ENCODE results near the gene SPARC.

The SPARC gene

DNA sequence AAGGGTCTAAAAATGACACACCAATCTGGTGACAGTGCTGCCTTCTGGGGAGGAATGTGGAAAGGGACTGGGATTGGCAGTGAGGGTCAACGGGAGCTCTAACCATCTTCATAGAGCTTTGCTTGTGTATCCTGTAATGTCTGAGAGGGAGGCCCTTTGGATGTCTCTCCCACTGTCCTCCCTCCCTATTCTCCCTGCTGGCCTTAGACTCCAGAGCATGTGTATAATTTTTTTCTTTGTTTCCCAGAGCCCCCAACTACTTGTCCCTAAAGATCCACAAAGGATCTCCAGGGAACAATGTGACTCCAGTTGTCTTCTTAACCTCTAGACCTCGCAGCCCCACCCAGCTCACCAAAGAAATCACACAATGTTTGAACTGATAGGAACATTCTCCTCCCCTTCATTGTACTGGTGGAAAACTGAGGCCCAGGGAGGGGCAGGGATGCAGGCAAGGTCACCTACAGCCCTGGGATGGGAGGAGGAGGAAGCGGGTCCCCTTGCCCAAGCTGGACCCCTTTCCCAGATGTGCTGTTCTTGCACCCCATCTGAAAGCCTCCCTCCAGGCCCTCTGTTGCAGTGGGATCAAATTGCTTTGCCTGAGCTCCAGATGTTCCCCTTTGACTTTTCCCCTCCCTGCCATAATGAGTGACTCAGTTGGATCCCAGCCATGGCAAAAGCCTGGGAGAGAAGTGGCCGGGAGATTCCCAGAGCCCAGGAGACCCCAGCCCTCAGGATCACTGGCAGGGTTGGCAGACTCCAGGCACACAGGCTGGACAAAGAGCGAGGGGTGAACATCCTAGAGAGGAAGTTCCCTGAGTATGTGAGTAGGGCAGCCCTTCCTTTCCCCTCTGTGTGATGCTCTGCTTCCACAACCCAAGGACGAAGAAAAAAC, 21.8 kb downstream of the SPARC start:
- TF ChIP-seq, protein P1, sequence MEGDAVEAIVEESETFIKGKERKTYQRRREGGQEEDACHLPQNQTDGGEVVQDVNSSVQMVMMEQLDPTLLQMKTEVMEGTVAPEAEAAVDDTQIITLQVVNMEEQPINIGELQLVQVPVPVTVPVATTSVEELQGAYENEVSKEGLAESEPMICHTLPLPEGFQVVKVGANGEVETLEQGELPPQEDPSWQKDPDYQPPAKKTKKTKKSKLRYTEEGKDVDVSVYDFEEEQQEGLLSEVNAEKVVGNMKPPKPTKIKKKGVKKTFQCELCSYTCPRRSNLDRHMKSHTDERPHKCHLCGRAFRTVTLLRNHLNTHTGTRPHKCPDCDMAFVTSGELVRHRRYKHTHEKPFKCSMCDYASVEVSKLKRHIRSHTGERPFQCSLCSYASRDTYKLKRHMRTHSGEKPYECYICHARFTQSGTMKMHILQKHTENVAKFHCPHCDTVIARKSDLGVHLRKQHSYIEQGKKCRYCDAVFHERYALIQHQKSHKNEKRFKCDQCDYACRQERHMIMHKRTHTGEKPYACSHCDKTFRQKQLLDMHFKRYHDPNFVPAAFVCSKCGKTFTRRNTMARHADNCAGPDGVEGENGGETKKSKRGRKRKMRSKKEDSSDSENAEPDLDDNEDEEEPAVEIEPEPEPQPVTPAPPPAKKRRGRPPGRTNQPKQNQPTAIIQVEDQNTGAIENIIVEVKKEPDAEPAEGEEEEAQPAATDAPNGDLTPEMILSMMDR (IDR thresholded peaks at IDR 0.05; ENCODE audit: low read depth, low read length, missing control alignments) = no peak
- Histone ChIP-seq H3K4me3 (ENCODE audit: low read depth, low read length) (no peak overlapping the region), H3K36me3 (replicated peaks) (peaks cover 90% of the 10 kb centered on the region), H3K27ac (peak overlapping the region; percentile 79), H3K27me3 (replicated peaks) (no peaks in the 10 kb centered on the region)
- DNase-seq = no peak
- in situ Hi-C loops (cut with HindIII; ENCODE audit: low pct_ligation_motif_present, low sequenced_read_pairs) = no loop called here

DNA sequence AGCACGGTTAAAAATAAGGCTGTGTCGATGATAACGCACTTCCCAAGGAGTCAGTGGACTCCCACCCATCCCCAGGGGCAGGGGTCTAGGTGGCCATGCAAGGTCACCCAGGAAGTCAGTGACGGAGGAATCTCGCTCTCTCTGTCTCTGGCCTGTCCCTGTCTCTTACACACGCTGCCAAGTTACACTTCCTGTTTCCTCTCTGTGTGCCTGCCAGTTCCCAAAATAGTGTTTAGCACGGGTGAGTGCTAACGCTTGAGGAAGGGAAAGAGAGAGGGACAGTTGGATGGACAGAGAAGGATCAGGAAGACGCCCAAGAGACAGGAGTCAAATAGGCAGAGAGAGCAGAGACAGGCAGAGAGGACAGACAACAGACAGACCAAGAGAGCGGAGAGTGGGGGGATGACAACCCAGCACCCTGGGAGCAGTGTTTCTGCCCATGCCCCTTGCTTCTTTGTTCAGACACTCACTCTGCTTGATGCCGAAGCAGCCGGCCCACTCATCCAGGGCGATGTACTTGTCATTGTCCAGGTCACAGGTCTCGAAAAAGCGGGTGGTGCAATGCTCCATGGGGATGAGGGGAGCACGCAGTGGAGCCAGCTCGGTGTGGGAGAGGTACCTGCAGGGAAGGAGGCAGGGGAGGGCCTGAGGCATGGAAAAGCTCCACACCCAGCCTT, 23.0 kb downstream of the SPARC start:
- TF ChIP-seq, protein P1 (IDR thresholded peaks at IDR 0.05; ENCODE audit: low read depth, low read length, missing control alignments) = no peak
- Histone ChIP-seq H3K36me3 (replicated peaks) (peaks cover 78% of the 10 kb centered on the region), H3K4me3 (ENCODE audit: low read depth, low read length) (no peak overlapping the region), H3K27ac (peak overlapping the region; percentile 79), H3K27me3 (replicated peaks) (no peaks in the 10 kb centered on the region)
- in situ Hi-C loops (cut with HindIII; ENCODE audit: low pct_ligation_motif_present, low sequenced_read_pairs) = no loop called here
- DNase-seq = no peak

DNA sequence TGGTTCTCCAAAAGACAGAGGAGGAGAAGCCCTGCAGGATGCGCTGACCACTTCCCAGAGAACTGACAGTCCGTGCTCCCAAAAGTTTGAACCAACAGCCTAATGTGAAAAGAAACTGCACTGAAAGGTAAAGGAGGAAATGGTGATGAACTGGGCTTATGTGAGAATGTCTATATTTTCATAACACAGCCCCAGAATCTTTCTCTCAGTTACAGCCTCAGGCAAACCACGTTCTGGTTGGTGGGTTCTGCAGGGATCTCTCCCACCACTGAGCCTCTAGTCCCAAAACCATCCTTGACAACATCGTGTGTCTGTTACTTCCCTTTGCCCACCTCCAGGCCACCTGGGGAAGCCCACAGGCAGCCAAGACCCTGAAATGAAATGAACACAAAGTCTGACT, 23.9 kb downstream of the SPARC start:
- Histone ChIP-seq H3K36me3 (replicated peaks) (peaks cover 69% of the 10 kb centered on the region), H3K27ac (peak overlapping the region; percentile 79), H3K4me3 (ENCODE audit: low read depth, low read length) (no peak overlapping the region), H3K27me3 (replicated peaks) (no peaks in the 10 kb centered on the region)
- no peak for DNase-seq
- TF ChIP-seq, protein P1 (IDR thresholded peaks at IDR 0.05; ENCODE audit: low read depth, low read length, missing control alignments) = no peak
- in situ Hi-C loops (cut with HindIII; ENCODE audit: low pct_ligation_motif_present, low sequenced_read_pairs) = no loop called here

DNA sequence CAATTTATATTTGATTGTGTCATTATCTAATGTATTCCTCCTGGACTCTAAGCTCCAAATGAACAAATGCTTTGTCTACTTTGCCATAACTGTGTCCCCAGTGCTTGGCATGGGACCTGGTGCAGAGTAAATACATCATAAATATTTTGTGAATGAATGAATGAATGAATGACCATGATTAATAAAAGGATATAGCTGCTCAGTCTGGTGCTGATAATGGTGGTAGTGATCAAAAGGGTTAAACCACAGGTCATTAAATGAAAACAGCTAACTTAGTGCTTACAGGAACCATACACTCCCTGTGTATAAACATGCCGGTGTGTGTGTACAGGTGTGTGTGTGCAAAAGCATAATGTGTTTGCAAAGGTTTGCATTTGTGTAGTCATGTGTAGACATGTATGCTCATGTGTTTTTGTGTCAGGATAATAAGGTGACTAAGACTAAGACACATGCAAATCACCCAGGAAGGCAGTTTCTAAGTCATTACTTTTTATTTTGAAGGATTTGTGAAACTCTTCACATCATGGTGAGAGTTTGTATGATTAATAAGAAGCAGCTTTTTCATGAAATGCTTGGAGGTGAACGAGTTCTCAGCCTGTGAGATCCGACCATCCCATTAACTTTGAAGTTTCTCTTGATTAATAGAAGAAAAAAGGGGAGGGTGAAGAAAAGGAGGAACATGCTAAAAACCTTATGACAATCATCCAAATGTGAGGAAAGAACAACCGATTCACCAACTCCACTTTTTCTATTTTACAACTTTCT, 24.6 kb downstream of the SPARC start:
- peaks cover 62% of the 10 kb centered on the region for H3K36me3 ChIP-seq (replicated peaks)
- in situ Hi-C loops (cut with HindIII; ENCODE audit: low pct_ligation_motif_present, low sequenced_read_pairs) = no loop called here
- H3K27ac ChIP-seq = peak overlapping the region; percentile 79
- no peak for DNase-seq
- TF ChIP-seq, protein P1 (IDR thresholded peaks at IDR 0.05; ENCODE audit: low read depth, low read length, missing control alignments) = no peak
- no peak overlapping the region for H3K4me3 ChIP-seq (ENCODE audit: low read depth, low read length)
- H3K27me3 ChIP-seq (replicated peaks) = no peaks in the 10 kb centered on the region

DNA sequence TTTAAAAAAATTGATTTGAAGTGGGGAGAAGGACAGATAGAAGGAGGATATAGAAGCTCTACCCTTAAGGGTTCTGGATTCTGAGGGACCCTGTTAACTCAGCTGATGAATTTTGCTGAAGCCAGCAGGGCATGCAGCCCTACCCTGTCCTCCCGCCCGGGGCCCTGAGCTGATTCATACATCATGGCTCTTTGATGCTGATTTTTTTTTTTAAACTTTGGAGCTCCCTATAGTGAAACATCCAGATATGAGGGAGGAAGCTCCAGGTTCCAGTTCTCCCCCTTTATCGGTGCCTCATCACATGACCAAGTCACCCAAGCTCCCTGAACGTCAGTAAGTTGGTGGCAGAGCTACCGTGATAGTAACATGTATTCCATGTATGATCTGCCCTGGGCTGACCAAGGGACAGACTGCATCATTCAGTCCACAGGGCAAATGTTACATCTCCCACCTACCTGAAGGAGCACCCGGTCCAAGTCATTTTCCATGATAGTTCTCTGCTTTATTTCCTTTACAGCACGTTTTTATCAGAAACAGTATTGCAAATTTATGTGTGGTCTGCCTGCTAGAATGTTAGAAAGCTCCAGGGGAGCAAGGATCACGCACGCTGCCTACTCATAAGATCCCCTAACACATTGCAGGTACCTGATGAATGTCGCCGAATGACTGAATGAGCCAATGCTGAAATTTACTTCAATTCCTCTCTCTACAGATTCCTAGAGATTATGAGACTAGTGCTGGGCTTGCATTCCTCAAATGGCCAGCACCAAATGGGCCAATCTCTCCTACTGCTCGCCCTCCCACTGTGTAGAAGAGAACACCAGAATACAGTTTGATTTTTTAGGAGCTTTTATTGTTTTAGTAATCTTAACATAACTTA, 25.9 kb downstream of the SPARC start:
- in situ Hi-C loops (cut with HindIII; ENCODE audit: low pct_ligation_motif_present, low sequenced_read_pairs) = no loop called here
- no peaks in the 10 kb centered on the region for H3K27me3 ChIP-seq (replicated peaks)

More for the DNA sequence above, 25.9 kb downstream of the SPARC start:
- peak; percentile 71 for DNase-seq
- TF ChIP-seq, protein P1 (IDR thresholded peaks at IDR 0.05; ENCODE audit: low read depth, low read length, missing control alignments) = no peak
- peaks cover 49% of the 10 kb centered on the region for H3K36me3 ChIP-seq (replicated peaks)
- no peak overlapping the region for H3K4me3 ChIP-seq (ENCODE audit: low read depth, low read length)
- peak overlapping the region; percentile 28 for H3K27ac ChIP-seq

Data from brain microvascular endothelial cell (primary cell).